Inferior parietal cortex (tissue), 1 donor: ENCODE measurements around the gene YARS2.

Experiments used
- DNase-seq: peaks from one replicate; pipeline ENCODE4 v3.0.0-alpha.2; 2016; ENCODE audit errors: extremely low spot score

YARS2 gene

GRCh38 chr12:32755654-32756475 lies at the start of gene YARS2:
TSS of gene YARS2 (minus strand) at chr12:32755897. CDS start at chr12:32755874, 23 bp downstream.
- peak; percentile 98 for DNase-seq

- no peak for DNase-seq
Measured at GRCh38 chr12:32804301-32804700, 48.6 kb upstream of the YARS2 start.

- DNase-seq: no peak
Measured at GRCh38 chr12:32801269-32801980, 45.7 kb upstream of the YARS2 start.

GRCh38 chr12:32794281-32794680 lies 38.6 kb upstream of the YARS2 start:
- DNase-seq: no peak

GRCh38 chr12:32789916-32790315 lies 34.2 kb upstream of the YARS2 start:
- DNase-seq: no peak

- DNase-seq: no peak
Measured at GRCh38 chr12:32789446-32789845, 33.7 kb upstream of the YARS2 start.

GRCh38 chr12:32788405-32788804 lies 32.7 kb upstream of the YARS2 start:
- DNase-seq: no peak

- no peak for DNase-seq
Measured at GRCh38 chr12:32785557-32785956, 29.9 kb upstream of the YARS2 start.

GRCh38 chr12:32783029-32783428 lies 27.3 kb upstream of the YARS2 start:
- DNase-seq: no peak

- DNase-seq: no peak
Measured at GRCh38 chr12:32780071-32780470, 24.4 kb upstream of the YARS2 start.

GRCh38 chr12:32777691-32778175 lies 22.0 kb upstream of the YARS2 start:
- DNase-seq: no peak

- no peak for DNase-seq
Measured at GRCh38 chr12:32777159-32777558, 21.5 kb upstream of the YARS2 start.

- no peak for DNase-seq
Measured at GRCh38 chr12:32776258-32776657, 20.6 kb upstream of the YARS2 start.

GRCh38 chr12:32773691-32774090 lies 18.0 kb upstream of the YARS2 start:
- no peak for DNase-seq

- no peak for DNase-seq
Measured at GRCh38 chr12:32770141-32770540, 14.4 kb upstream of the YARS2 start.

GRCh38 chr12:32768518-32768917 lies 12.8 kb upstream of the YARS2 start:
- DNase-seq: no peak

- DNase-seq: no peak
Measured at GRCh38 chr12:32765906-32766305, 10.2 kb upstream of the YARS2 start.

GRCh38 chr12:32761716-32762115 lies 6.0 kb upstream of the YARS2 start:
- DNase-seq: no peak

- no peak for DNase-seq
Measured at GRCh38 chr12:32757157-32757556, 1.5 kb upstream of the YARS2 start.

GRCh38 chr12:32756476-32757066 lies 874 bp upstream of the YARS2 start:
- no peak for DNase-seq

GRCh38 chr12:32755051-32755653 lies 545 bp downstream of the YARS2 start:
- no peak for DNase-seq

- DNase-seq: no peak
Measured at GRCh38 chr12:32754111-32754510, 1.6 kb downstream of the YARS2 start.
